Measurements from ENCODE around the gene MXD3.

The MXD3 gene

GRCh38 chr5:177338251-177339106 lies 26.8 kb upstream of the MXD3 start:
- no peaks in the 10 kb centered on the region for H3K4me1 ChIP-seq (ENCODE audit: control insufficient read depth, insufficient read depth, low read length)
- no peaks in the 10 kb centered on the region for H3K27me3 ChIP-seq (ENCODE audit: control insufficient read depth, insufficient read depth, low read length)
- H3K36me3 ChIP-seq (ENCODE audit: control insufficient read depth, insufficient read depth, low read length): peaks cover 19% of the 10 kb centered on the region
- no peaks in the 10 kb centered on the region for H3K9me3 ChIP-seq (ENCODE audit: control insufficient read depth, low read length)
- no peak overlapping the region for H3K9ac ChIP-seq (ENCODE audit: low read length)
- no peak overlapping the region for H3K4me3 ChIP-seq (ENCODE audit: low read length)

GRCh38 chr5:177336603-177337494 lies 25.2 kb upstream of the MXD3 start:
- Histone ChIP-seq H3K36me3 (ENCODE audit: control insufficient read depth, insufficient read depth, low read length) (peaks cover 29% of the 10 kb centered on the region), H3K4me3 (ENCODE audit: low read length) (no peak overlapping the region), H3K27me3 (ENCODE audit: control insufficient read depth, insufficient read depth, low read length) (no peaks in the 10 kb centered on the region), H3K4me1 (ENCODE audit: control insufficient read depth, insufficient read depth, low read length) (no peaks in the 10 kb centered on the region), H3K9ac (ENCODE audit: low read length) (no peak overlapping the region), H3K9me3 (ENCODE audit: control insufficient read depth, low read length) (no peaks in the 10 kb centered on the region)

GRCh38 chr5:177336112-177336511 lies 24.4 kb upstream of the MXD3 start:
- no peaks in the 10 kb centered on the region for H3K27me3 ChIP-seq (ENCODE audit: control insufficient read depth, insufficient read depth, low read length)
- H3K4me1 ChIP-seq (ENCODE audit: control insufficient read depth, insufficient read depth, low read length): no peaks in the 10 kb centered on the region
- no peak overlapping the region for H3K9ac ChIP-seq (ENCODE audit: low read length)
- H3K36me3 ChIP-seq (ENCODE audit: control insufficient read depth, insufficient read depth, low read length): peaks cover 29% of the 10 kb centered on the region
- no peak overlapping the region for H3K4me3 ChIP-seq (ENCODE audit: low read length)
- no peaks in the 10 kb centered on the region for H3K9me3 ChIP-seq (ENCODE audit: control insufficient read depth, low read length)

- Histone ChIP-seq H3K27me3 (ENCODE audit: control insufficient read depth, insufficient read depth, low read length) (no peaks in the 10 kb centered on the region), H3K36me3 (ENCODE audit: control insufficient read depth, insufficient read depth, low read length) (peaks cover 29% of the 10 kb centered on the region), H3K4me3 (ENCODE audit: low read length) (no peak overlapping the region), H3K9ac (ENCODE audit: low read length) (no peak overlapping the region), H3K9me3 (ENCODE audit: control insufficient read depth, low read length) (no peaks in the 10 kb centered on the region), H3K4me1 (ENCODE audit: control insufficient read depth, insufficient read depth, low read length) (no peaks in the 10 kb centered on the region)
These were observed 24.0 kb upstream of the MXD3 start for GRCh38 chr5:177335701-177336065.

- Histone ChIP-seq H3K36me3 (ENCODE audit: control insufficient read depth, insufficient read depth, low read length) (peaks cover 29% of the 10 kb centered on the region), H3K4me1 (ENCODE audit: control insufficient read depth, insufficient read depth, low read length) (no peaks in the 10 kb centered on the region), H3K9me3 (ENCODE audit: control insufficient read depth, low read length) (no peaks in the 10 kb centered on the region), H3K27me3 (ENCODE audit: control insufficient read depth, insufficient read depth, low read length) (no peaks in the 10 kb centered on the region), H3K9ac (ENCODE audit: low read length) (no peak overlapping the region), H3K4me3 (ENCODE audit: low read length) (no peak overlapping the region)
These were observed 23.3 kb upstream of the MXD3 start for GRCh38 chr5:177334781-177335700.

GRCh38 chr5:177334155-177334551 lies 22.5 kb upstream of the MXD3 start:
- Histone ChIP-seq H3K4me3 (ENCODE audit: low read length) (no peak overlapping the region), H3K9ac (ENCODE audit: low read length) (no peak overlapping the region), H3K9me3 (ENCODE audit: control insufficient read depth, low read length) (no peaks in the 10 kb centered on the region), H3K36me3 (ENCODE audit: control insufficient read depth, insufficient read depth, low read length) (peaks cover 29% of the 10 kb centered on the region), H3K27me3 (ENCODE audit: control insufficient read depth, insufficient read depth, low read length) (no peaks in the 10 kb centered on the region), H3K4me1 (ENCODE audit: control insufficient read depth, insufficient read depth, low read length) (no peaks in the 10 kb centered on the region)

GRCh38 chr5:177333420-177334154 lies 21.9 kb upstream of the MXD3 start:
- no peak overlapping the region for H3K4me3 ChIP-seq (ENCODE audit: low read length)
- no peaks in the 10 kb centered on the region for H3K27me3 ChIP-seq (ENCODE audit: control insufficient read depth, insufficient read depth, low read length)
- peaks cover 29% of the 10 kb centered on the region for H3K36me3 ChIP-seq (ENCODE audit: control insufficient read depth, insufficient read depth, low read length)
- no peaks in the 10 kb centered on the region for H3K9me3 ChIP-seq (ENCODE audit: control insufficient read depth, low read length)
- H3K4me1 ChIP-seq (ENCODE audit: control insufficient read depth, insufficient read depth, low read length): no peaks in the 10 kb centered on the region
- H3K9ac ChIP-seq (ENCODE audit: low read length): no peak overlapping the region

- H3K36me3 ChIP-seq (ENCODE audit: control insufficient read depth, insufficient read depth, low read length): peaks cover 29% of the 10 kb centered on the region
- no peaks in the 10 kb centered on the region for H3K4me1 ChIP-seq (ENCODE audit: control insufficient read depth, insufficient read depth, low read length)
- H3K27me3 ChIP-seq (ENCODE audit: control insufficient read depth, insufficient read depth, low read length): no peaks in the 10 kb centered on the region
- no peaks in the 10 kb centered on the region for H3K9me3 ChIP-seq (ENCODE audit: control insufficient read depth, low read length)
- no peak overlapping the region for H3K4me3 ChIP-seq (ENCODE audit: low read length)
- no peak overlapping the region for H3K9ac ChIP-seq (ENCODE audit: low read length)
These were observed 21.2 kb upstream of the MXD3 start for GRCh38 chr5:177332896-177333260.

- Histone ChIP-seq H3K9me3 (ENCODE audit: control insufficient read depth, low read length) (no peaks in the 10 kb centered on the region), H3K4me1 (ENCODE audit: control insufficient read depth, insufficient read depth, low read length) (peaks cover 3% of the 10 kb centered on the region), H3K27me3 (ENCODE audit: control insufficient read depth, insufficient read depth, low read length) (no peaks in the 10 kb centered on the region), H3K9ac (ENCODE audit: low read length) (no peak overlapping the region), H3K36me3 (ENCODE audit: control insufficient read depth, insufficient read depth, low read length) (peaks cover 29% of the 10 kb centered on the region), H3K4me3 (ENCODE audit: low read length) (no peak overlapping the region)
These were observed 20.6 kb upstream of the MXD3 start for GRCh38 chr5:177332031-177332895.

GRCh38 chr5:177330991-177331842 lies 19.5 kb upstream of the MXD3 start:
- H3K4me1 ChIP-seq (ENCODE audit: control insufficient read depth, insufficient read depth, low read length): peaks cover 4% of the 10 kb centered on the region
- no peaks in the 10 kb centered on the region for H3K9me3 ChIP-seq (ENCODE audit: control insufficient read depth, low read length)
- no peaks in the 10 kb centered on the region for H3K27me3 ChIP-seq (ENCODE audit: control insufficient read depth, insufficient read depth, low read length)
- H3K36me3 ChIP-seq (ENCODE audit: control insufficient read depth, insufficient read depth, low read length): peaks cover 28% of the 10 kb centered on the region
- H3K4me3 ChIP-seq (ENCODE audit: low read length): no peak overlapping the region
- H3K9ac ChIP-seq (ENCODE audit: low read length): no peak overlapping the region
